PC-9 (cell line): ENCODE data around the gene DTX4. TPM values are rescaled to one million over a fixed set of nuclear protein-coding genes. Genes with fewer than 3 reads are reported as not detected.

ENCODE experiments used
- BruUV-seq: library from RNA; stranded (reverse); fragments of 400-500 nt; replicated peaks from 2 replicates; lab custom pipeline; 2021; lab: Mats Ljungman, UMichigan
- CTCF ChIA-PET: fragments of 300-600 bp; sonication (Branson Sonifier 250); formaldehyde crosslinking; loops from one replicate; lab custom pipeline; 2022; ENCODE audit warnings: antibody characterized with exemption; lab: Charles Lee
- POLR2A ChIA-PET: fragments of 300-600 bp; sonication (Branson Sonifier 250); formaldehyde crosslinking; loops from one replicate; lab custom pipeline; 2022; ENCODE audit warnings: antibody characterized with exemption; ENCODE audit not compliant: unreplicated experiment; lab: Charles Lee
- DNase-seq, 2 experiments: peaks; one replicate each; pipeline versions ENCODE4 v3.0.0 to v3.0.0-alpha.2; 2015 to 2022; ENCODE audit warnings: mixed read lengths in 1 of 2
- H2AFZ ChIP-seq: fragments of 200-600 bp; sonication (generic); 2 replicates; pipeline ENCODE4 v1.8.1; 2017; ENCODE audit warnings: antibody characterized with exemption
- H3F3A ChIP-seq: fragments of 200-600 bp; sonication (generic); 2 replicates; pipeline ENCODE4 v1.8.1; 2017; ENCODE audit warnings: antibody characterized with exemption, mild to moderate bottlenecking, low read depth; ENCODE audit not compliant: insufficient read depth
- H3K27ac ChIP-seq: fragments of 200-600 bp; sonication (generic); 2 replicates; pipeline ENCODE4 v1.6.1; 2016; ENCODE audit warnings: mixed run types
- H3K27me3 ChIP-seq: fragments of 200-600 bp; sonication (generic); 2 replicates; pipeline ENCODE4 v1.6.1; 2016; ENCODE audit warnings: low read depth, mixed run types; ENCODE audit not compliant: insufficient read depth
- H3K36me3 ChIP-seq: fragments of 200-600 bp; sonication (generic); 2 replicates; pipeline ENCODE4 v1.6.1; 2016; ENCODE audit warnings: low read depth, mixed run types
- H3K4me1 ChIP-seq: fragments of 200-600 bp; sonication (generic); replicated peaks from 2 replicates; pipeline ENCODE4 v1.6.1; 2016; ENCODE audit warnings: mixed run types; ENCODE audit not compliant: insufficient read depth
- H3K4me2 ChIP-seq: fragments of 200-600 bp; sonication (generic); 2 replicates; pipeline ENCODE4 v1.6.1; 2017; ENCODE audit warnings: mixed run types
- H3K4me3 ChIP-seq: fragments of 200-600 bp; sonication (generic); 2 replicates; pipeline ENCODE4 v1.6.1; 2016; ENCODE audit warnings: mixed run types
- H3K79me2 ChIP-seq: fragments of 200-600 bp; sonication (generic); 2 replicates; pipeline ENCODE4 v1.6.1; 2017; ENCODE audit warnings: low read depth, mixed run types
- H3K9me2 ChIP-seq: fragments of 200-600 bp; sonication (generic); 2 replicates; pipeline ENCODE4 v1.8.1; 2017; ENCODE audit warnings: mild to moderate bottlenecking; ENCODE audit not compliant: insufficient read depth
- H3K9me3 ChIP-seq: fragments of 200-600 bp; sonication (generic); 2 replicates; pipeline ENCODE4 v1.8.1; 2016; ENCODE audit warnings: low read depth; ENCODE audit not compliant: insufficient read depth
- H4K20me1 ChIP-seq: fragments of 200-600 bp; sonication (generic); 2 replicates; pipeline ENCODE4 v1.8.1; 2017; ENCODE audit not compliant: insufficient read depth
- CTCF ChIP-seq: fragments of 200-600 bp; sonication (generic); conservative IDR thresholded peaks from 2 replicates; pipeline ENCODE4 v1.6.1; 2017; ENCODE audit warnings: mixed run types, antibody characterized with exemption, mild to moderate bottlenecking, moderate library complexity
- EZH2 ChIP-seq: fragments of 200-600 bp; sonication (generic); IDR thresholded peaks from 2 replicates; pipeline ENCODE4 v1.8.0; 2017; ENCODE audit warnings: antibody characterized with exemption, low read depth
- intact Hi-C: fragments of 100-400 bp; cut with micrococcal nuclease; formaldehyde crosslinking; loops from one replicate; pipeline ENCODE4 v1.10.0; 2022; ENCODE audit not compliant: unreplicated experiment
- total RNA-seq: library from RNA; stranded (reverse); gene quantifications from 2 replicates; pipeline ENCODE4 v1.2.3, GENCODE V29; 2021

The DTX4 gene
- total RNA-seq, 1 experiment from 2014 or later = 34.5 TPM

- ChIA-PET CTCF (interaction anchor here (0.6 kb wide), 1 partner anchor 34 kb away, joined by 3 read pairs; the partner anchor contains the start of gene DTX4), POLR2A (no interaction called here)
- Histone ChIP-seq H3K4me3 (no peak overlapping the region), H3K27ac (no peak overlapping the region), H2AFZ (no peak overlapping the region), H3K36me3 (peaks cover 28% of the 10 kb centered on the region), H3K79me2 (no peaks in the 10 kb centered on the region), H3K4me2 (no peak overlapping the region), H3K9me2 (no peaks in the 10 kb centered on the region), H3K9me3 (no peaks in the 10 kb centered on the region), H3K4me1 (no peaks in the 10 kb centered on the region), H3K27me3 (no peaks in the 10 kb centered on the region), H4K20me1 (no peaks in the 10 kb centered on the region), H3F3A (peaks cover 13% of the 10 kb centered on the region)
- DNase-seq = no peak
- intact Hi-C loops = loop anchor here (5.0 kb wide), 2 partner anchors 227 to 477 kb away; no protein-coding TSS in a partner anchor
- no TSS peak for BruUV-seq
- TF ChIP-seq EZH2 (no peak), CTCF (no peak)
Measured at GRCh38 chr11:59205648-59206047, 33.7 kb downstream of the DTX4 start.

DNA sequence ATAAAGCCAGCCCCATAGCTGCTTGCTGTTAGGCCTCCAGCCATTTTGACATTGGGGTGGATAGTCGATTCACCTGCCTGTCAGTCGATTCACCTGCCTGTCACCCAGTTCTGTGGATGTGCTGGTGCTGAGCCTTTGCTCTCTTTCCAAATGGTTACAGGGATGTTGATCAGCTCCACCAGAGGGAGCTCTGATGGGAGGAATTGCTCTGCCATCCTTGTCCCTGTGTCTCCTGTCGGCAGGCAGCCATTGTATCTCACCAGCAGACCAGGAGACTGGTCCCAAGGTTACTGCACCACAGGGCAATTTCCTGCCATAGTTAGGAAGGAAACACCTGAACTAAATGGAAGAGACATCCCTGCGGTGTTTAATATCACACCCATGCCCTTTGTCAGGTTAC is 34.7 kb downstream of the DTX4 start:
- POLR2A ChIA-PET = no interaction called here
- no peak overlapping the region for H3K4me3 ChIP-seq
- H3K79me2 ChIP-seq = no peaks in the 10 kb centered on the region
- intact Hi-C loops = loop anchor here (5.0 kb wide), 2 partner anchors 226 to 476 kb away; no protein-coding TSS in a partner anchor
- no peaks in the 10 kb centered on the region for H3K9me3 ChIP-seq
- BruUV-seq = no TSS peak
- H3K9me2 ChIP-seq = no peaks in the 10 kb centered on the region
- H2AFZ ChIP-seq = no peak overlapping the region
- CTCF ChIA-PET = interaction anchor here (0.6 to 1.0 kb wide), 2 partner anchors 35 to 1679 kb away, joined by 3 read pairs; partner anchors contain the start of gene DTX4
- no peak for TF ChIP-seq EZH2
- peak; percentile 65 for TF ChIP-seq CTCF
- H3K4me1 ChIP-seq = no peaks in the 10 kb centered on the region
- H3K27me3 ChIP-seq = no peaks in the 10 kb centered on the region
- H3K27ac ChIP-seq = no peak overlapping the region
- peaks cover 13% of the 10 kb centered on the region for H3F3A ChIP-seq
- H4K20me1 ChIP-seq = no peaks in the 10 kb centered on the region
- peaks cover 22% of the 10 kb centered on the region for H3K36me3 ChIP-seq
- peak in 1 of 2 experiments; percentile 13 for DNase-seq
- no peak overlapping the region for H3K4me2 ChIP-seq

- peak; percentile 26 to 62 for DNase-seq
- ChIA-PET POLR2A (no interaction called here), CTCF (no interaction called here)
- BruUV-seq = no TSS peak
- Histone ChIP-seq H3K4me2 (no peak overlapping the region), H3K27ac (no peak overlapping the region), H3K27me3 (no peaks in the 10 kb centered on the region), H2AFZ (no peak overlapping the region), H3K9me3 (no peaks in the 10 kb centered on the region), H3K4me3 (no peak overlapping the region), H3K9me2 (no peaks in the 10 kb centered on the region), H3F3A (peaks cover 13% of the 10 kb centered on the region), H4K20me1 (no peaks in the 10 kb centered on the region), H3K4me1 (no peaks in the 10 kb centered on the region), H3K36me3 (peaks cover 8% of the 10 kb centered on the region), H3K79me2 (no peaks in the 10 kb centered on the region)
- intact Hi-C loops = loop anchor here (1.0 to 5.0 kb wide), 5 partner anchors 22 to 474 kb away; no protein-coding TSS in a partner anchor
- TF ChIP-seq CTCF (peak; percentile 85), EZH2 (no peak)
Measured at GRCh38 chr11:59207988-59208451, 36.1 kb downstream of the DTX4 start.
